B cell (primary cell): ENCODE results near the gene MLANA. TPM values are rescaled to one million over a fixed set of nuclear protein-coding genes. Genes with fewer than 3 reads are reported as not detected.

Source experiments
- ATAC-seq: fragments of 200-7000 bp; cut with Tn5 transposase; one replicate; pipeline ENCODE4 v1.10.0; 2021; ENCODE audit warnings: low read depth, mild to moderate bottlenecking, moderate number of reproducible peaks, moderate library complexity
- CTCF ChIA-PET: fragments of 350-600 bp; sonication (Branson Sonifier 250); formaldehyde crosslinking; loops from one replicate; lab custom pipeline; 2021; ENCODE audit warnings: antibody characterized with exemption, inconsistent platforms; lab: Charles Lee
- POLR2A ChIA-PET: fragments of 350-600 bp; sonication (Branson Sonifier 250); formaldehyde crosslinking; loops from one replicate; lab custom pipeline; 2021; ENCODE audit warnings: antibody characterized with exemption; lab: Charles Lee
- DNase-seq: peaks from one replicate; pipeline ENCODE4 v3.0.0; 2013
- H2AFZ ChIP-seq: 2 replicates; pipeline ENCODE4 v1.6.1; 2012; ENCODE audit warnings: mild to moderate bottlenecking, low read depth, low read length; ENCODE audit not compliant: insufficient read depth, poor library complexity, severe bottlenecking
- H3K27ac ChIP-seq, 2 donors: 1 replicate in 1 of 2; 2 replicates in 1 of 2; pipeline ENCODE4 v1.5.1; 2012 to 2013; ENCODE audit warnings: low read length in 2 of 2, mild to moderate bottlenecking in 2 of 2, moderate library complexity in 1 of 2
- H3K27me3 ChIP-seq, 4 experiments: fragments of 200-600 bp in 1 of 4; sonication (generic) in 1 of 4; replicated peaks in 1 of 4; 1 replicate in 2 of 4; 2 replicates in 2 of 4; pipeline versions ENCODE4 v1.6.1 to v1.7.0; 2013 to 2016; ENCODE audit warnings: low read length in 3 of 4, mild to moderate bottlenecking in 2 of 4, mixed read lengths in 1 of 4, moderate library complexity in 1 of 4; ENCODE audit not compliant: insufficient read depth in 4 of 4, control insufficient read depth in 3 of 4; ENCODE audit errors: control extremely low read depth in 1 of 4
- H3K36me3 ChIP-seq, 2 experiments: replicated peaks in 1 of 2; 1 replicate in 1 of 2; 2 replicates in 1 of 2; pipeline versions ENCODE4 v1.6.1 to v1.7.1; 2013; ENCODE audit warnings: low read length in 1 of 2; ENCODE audit not compliant: insufficient read depth in 2 of 2, control insufficient read depth in 1 of 2; ENCODE audit errors: control extremely low read depth in 1 of 2, extremely low read depth in 1 of 2
- H3K4me1 ChIP-seq, 2 donors: fragments of 200-600 bp in 1 of 2; sonication (generic) in 1 of 2; 1 replicate in 1 of 2; 2 replicates in 1 of 2; pipeline versions ENCODE4 v1.5.1 to v1.6.1; 2013 to 2017; ENCODE audit warnings: low read length in 2 of 2; ENCODE audit not compliant: control insufficient read depth in 2 of 2, insufficient read depth in 2 of 2
- H3K4me2 ChIP-seq: replicated peaks from 2 replicates; pipeline ENCODE3; 2012; ENCODE audit warnings: mild to moderate bottlenecking, low read depth, low read length; ENCODE audit not compliant: poor library complexity, severe bottlenecking
- H3K4me3 ChIP-seq, 5 experiments: fragments of 200-600 bp in 1 of 5; sonication (generic) in 1 of 5; 1 replicate in 3 of 5; 2 replicates in 2 of 5; pipeline versions ENCODE4 v1.5.1 to v1.7.0; 2011 to 2016; ENCODE audit warnings: low read length in 4 of 5, mild to moderate bottlenecking in 4 of 5, low read depth in 2 of 5, control low read depth in 1 of 5, moderate library complexity in 1 of 5; ENCODE audit not compliant: insufficient read depth in 1 of 5; ENCODE audit errors: control extremely low read depth in 1 of 5, extremely low read depth in 1 of 5
- H3K79me2 ChIP-seq: fragments of 200-600 bp; sonication (generic); one replicate; pipeline ENCODE4 v1.6.0; 2016; ENCODE audit warnings: low read length; ENCODE audit not compliant: control insufficient read depth, insufficient read depth
- H3K9ac ChIP-seq: fragments of 200-600 bp; sonication (generic); 2 replicates; pipeline ENCODE4 v1.6.1; 2017; ENCODE audit warnings: mild to moderate bottlenecking, low read length, moderate library complexity
- H3K9me3 ChIP-seq, 3 donors: one replicate each; pipeline versions ENCODE4 v1.6.1 to v1.7.1; 2013; ENCODE audit warnings: low read length in 2 of 3; ENCODE audit not compliant: control insufficient read depth in 2 of 3, insufficient read depth in 1 of 3; ENCODE audit errors: control extremely low read depth in 1 of 3
- H4K20me1 ChIP-seq: 2 replicates; pipeline ENCODE4 v1.6.0; 2012; ENCODE audit warnings: mild to moderate bottlenecking, low read length; ENCODE audit not compliant: insufficient read depth, control insufficient read depth, poor library complexity, severe bottlenecking
- H3K27ac Mint-ChIP-seq: one replicate; pipeline ENCODE4 v1.8.0; 2021; ENCODE audit warnings: mixed read lengths
- H3K27me3 Mint-ChIP-seq: one replicate; pipeline ENCODE4 v1.8.0; 2021; ENCODE audit warnings: mixed read lengths
- H3K4me1 Mint-ChIP-seq: one replicate; pipeline ENCODE4 v1.8.0; 2021; ENCODE audit warnings: mixed read lengths
- H3K4me3 Mint-ChIP-seq: one replicate; pipeline ENCODE4 v1.8.0; 2021; ENCODE audit warnings: mixed read lengths
- H3K9me3 Mint-ChIP-seq: one replicate; pipeline ENCODE4 v1.8.0; 2022; ENCODE audit warnings: mixed read lengths; ENCODE audit not compliant: insufficient read depth
- CTCF ChIP-seq: fragments of 200-600 bp; IDR thresholded peaks from one replicate; pipeline ENCODE4 v1.8.0; 2022; ENCODE audit warnings: antibody characterized with exemption, mild to moderate bottlenecking
- EZH2 ChIP-seq: IDR thresholded peaks from 2 replicates; pipeline ENCODE4 v1.6.1; 2012; ENCODE audit warnings: borderline replicate concordance, low read depth, mild to moderate bottlenecking, moderate library complexity, low read length; ENCODE audit not compliant: insufficient read depth, poor library complexity, severe bottlenecking
- WGBS: methylation state at CpG from one replicate; pipeline ENCODE4 v1.1.5; 2013; ENCODE audit warnings: missing lambda C conversion rate; ENCODE audit not compliant: insufficient coverage; 5-methylcytosine and 5-hydroxymethylcytosine counted together
- intact Hi-C: fragments of 100-400 bp; cut with micrococcal nuclease; formaldehyde crosslinking; loops from one replicate; pipeline ENCODE4 v1.10.0; 2022
- polyA plus RNA-seq: library from polyadenylated mRNA; depleted of rRNA; stranded (reverse); fragments of >200 nt; gene quantifications from 2 replicates; pipeline ENCODE4 v1.2.3, GENCODE V29; 2012
- total RNA-seq, 2 donors: library from RNA; stranded (reverse); fragments of 120-200 nt in 1 of 2; gene quantifications; 1 replicate in 1 of 2; 2 replicates in 1 of 2; pipeline versions ENCODE4 v1.2.3 to v1.2.4, GENCODE V29; 2013 to 2022

Gene MLANA
- total and polyA plus RNA-seq, 2 donors (not counting 1 experiment from before 2014, with no cell fraction given) = not detected

- no peak overlapping the region for H3K4me2 ChIP-seq
- Mint-ChIP-seq H3K9me3 (no peaks in the 10 kb centered on the region), H3K4me3 (no peak overlapping the region), H3K27me3 (no peaks in the 10 kb centered on the region), H3K27ac (no peak overlapping the region), H3K4me1 (no peaks in the 10 kb centered on the region)
- no peaks in the 10 kb centered on the region for H3K4me1 ChIP-seq
- H4K20me1 ChIP-seq = no peaks in the 10 kb centered on the region
- ATAC-seq = no peak
- CTCF ChIA-PET = no interaction called here
- no peak for DNase-seq
- no peak overlapping the region for H3K4me3 ChIP-seq
- intact Hi-C loops = no loop called here
- no CpG with 5 or more reads among the region's 2 CpGs for WGBS
- H3K27me3 ChIP-seq = no peaks in the 10 kb centered on the region
- H2AFZ ChIP-seq = no peak overlapping the region
- no peaks in the 10 kb centered on the region for H3K79me2 ChIP-seq
- TF ChIP-seq EZH2 = no peak
- no peak for TF ChIP-seq CTCF
- H3K36me3 ChIP-seq = peaks cover under 1 to 1% of the 10 kb centered on the region in 2 experiments
- H3K9ac ChIP-seq = no peak overlapping the region
- no peak overlapping the region for H3K27ac ChIP-seq
- POLR2A ChIA-PET = no interaction called here
- H3K9me3 ChIP-seq = no peaks in the 10 kb centered on the region
Measured at GRCh38 chr9:5938449-5938848, 47.8 kb downstream of the MLANA start.

DNA sequence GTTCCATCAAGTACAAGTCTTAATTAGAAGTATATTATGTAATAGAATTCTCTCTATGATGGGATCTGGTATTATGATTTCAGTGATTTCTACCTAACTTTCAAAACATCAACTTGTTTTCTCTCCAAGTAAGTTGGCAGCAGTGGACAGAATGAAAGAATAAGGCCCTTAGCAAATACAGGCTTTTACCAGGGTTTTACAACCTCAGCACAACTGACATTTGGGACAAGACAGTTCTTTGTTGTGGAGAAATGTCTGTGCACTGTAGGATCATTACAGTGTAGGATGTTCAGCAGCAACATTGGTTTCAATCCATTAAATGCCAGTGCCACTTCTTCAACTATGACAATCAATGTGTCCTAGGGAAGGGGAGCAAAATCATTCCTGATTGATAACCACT, 48.8 kb downstream of the MLANA start:
- intact Hi-C loops = no loop called here
- Histone ChIP-seq H3K79me2 (no peaks in the 10 kb centered on the region), H3K9me3 (no peaks in the 10 kb centered on the region), H4K20me1 (no peaks in the 10 kb centered on the region), H3K27me3 (no peaks in the 10 kb centered on the region), H3K9ac (no peak overlapping the region), H3K4me2 (no peak overlapping the region), H3K36me3 (no peaks in the 10 kb centered on the region), H3K27ac (no peak overlapping the region), H2AFZ (no peak overlapping the region), H3K4me3 (no peak overlapping the region), H3K4me1 (no peaks in the 10 kb centered on the region)
- ChIA-PET POLR2A (no interaction called here), CTCF (no interaction called here)
- TF ChIP-seq EZH2 (no peak), CTCF (no peak)
- Mint-ChIP-seq H3K27ac (no peak overlapping the region), H3K4me1 (no peaks in the 10 kb centered on the region), H3K4me3 (no peak overlapping the region), H3K27me3 (no peaks in the 10 kb centered on the region), H3K9me3 (no peaks in the 10 kb centered on the region)
- ATAC-seq (no peak), DNase-seq (no peak)
